Measurements from ENCODE around the gene ZFR2.

Gene ZFR2

GRCh38 chr19:3813473-3814392 is 55.1 kb downstream of the ZFR2 start:
- no peak for DNase-seq (ENCODE audit: low read depth)

- DNase-seq (ENCODE audit: low read depth) = no peak
Measured at GRCh38 chr19:3810708-3811355, 58.0 kb downstream of the ZFR2 start.

GRCh38 chr19:3809881-3810707 is 58.7 kb downstream of the ZFR2 start:
- DNase-seq (ENCODE audit: low read depth) = no peak

GRCh38 chr19:3808420-3809143 is 60.3 kb downstream of the ZFR2 start:
- no peak for DNase-seq (ENCODE audit: low read depth)

GRCh38 chr19:3807574-3808354 is 61.1 kb downstream of the ZFR2 start:
- DNase-seq (ENCODE audit: low read depth) = no peak

- no peak for DNase-seq (ENCODE audit: low read depth)
Measured at GRCh38 chr19:3807131-3807480, 61.7 kb downstream of the ZFR2 start.

GRCh38 chr19:3805859-3806258 is 63.0 kb downstream of the ZFR2 start:
- no peak for DNase-seq (ENCODE audit: low read depth)

GRCh38 chr19:3804429-3804828 is 64.4 kb downstream of the ZFR2 start:
- DNase-seq (ENCODE audit: low read depth) = no peak

GRCh38 chr19:3803986-3804385 is 64.9 kb downstream of the ZFR2 start:
- DNase-seq (ENCODE audit: low read depth) = no peak

- no peak for DNase-seq (ENCODE audit: low read depth)
Measured at GRCh38 chr19:3803114-3803888, 65.5 kb downstream of the ZFR2 start.

GRCh38 chr19:3801412-3802096 is 67.3 kb downstream of the ZFR2 start:
- peak; percentile 22 for DNase-seq (ENCODE audit: low read depth)

- DNase-seq (ENCODE audit: low read depth) = no peak
Measured at GRCh38 chr19:3800996-3801395, 67.8 kb downstream of the ZFR2 start.

- DNase-seq (ENCODE audit: low read depth) = no peak
Measured at GRCh38 chr19:3798137-3798536, 70.7 kb downstream of the ZFR2 start.

GRCh38 chr19:3796358-3796757 is 72.5 kb downstream of the ZFR2 start:
- no peak for DNase-seq (ENCODE audit: low read depth)

GRCh38 chr19:3793799-3794198 is 75.0 kb downstream of the ZFR2 start:
- no peak for DNase-seq (ENCODE audit: low read depth)

GRCh38 chr19:3792114-3792513 is 76.7 kb downstream of the ZFR2 start:
- DNase-seq (ENCODE audit: low read depth) = no peak

GRCh38 chr19:3790941-3791340 is 77.9 kb downstream of the ZFR2 start:
- no peak for DNase-seq (ENCODE audit: low read depth)

- no peak for DNase-seq (ENCODE audit: low read depth)
Measured at GRCh38 chr19:3790209-3790734, 78.6 kb downstream of the ZFR2 start.

GRCh38 chr19:3788996-3789778 is 79.7 kb downstream of the ZFR2 start:
- no peak for DNase-seq (ENCODE audit: low read depth)
